Brain microvascular endothelial cell (primary cell): ENCODE measurements around the gene DCC.

ENCODE experiments used
- DNase-seq: peaks from one replicate; pipeline ENCODE4 v3.0.0-alpha.2; 2020
- H3K27ac ChIP-seq: fragments of 250-450 bp; sonication (Bioruptor Pico); 2 replicates; pipeline ENCODE4 v1.5.1; 2020; ENCODE audit warnings: mild to moderate bottlenecking, moderate library complexity
- H3K27me3 ChIP-seq: fragments of 250-450 bp; sonication (Bioruptor Pico); replicated peaks from 2 replicates; pipeline ENCODE4 v1.5.1; 2020; ENCODE audit warnings: mild to moderate bottlenecking
- H3K36me3 ChIP-seq: fragments of 250-450 bp; sonication (Bioruptor Pico); replicated peaks from 2 replicates; pipeline ENCODE4 v1.5.1; 2020; ENCODE audit warnings: mild to moderate bottlenecking
- H3K4me3 ChIP-seq: 2 replicates; pipeline ENCODE4 v1.5.1; 2011; ENCODE audit warnings: low read depth, mild to moderate bottlenecking, control low read depth, low read length, moderate library complexity
- CTCF ChIP-seq: IDR thresholded peaks from 2 replicates; pipeline ENCODE4 v1.5.1; 2011; ENCODE audit warnings: low read depth, mild to moderate bottlenecking, moderate library complexity, low read length, control low read depth, inconsistent platforms; ENCODE audit errors: missing control alignments
- in situ Hi-C: cut with HindIII; loops from 2 replicates; pipeline ENCODE4 v1.10.0; 2017; ENCODE audit warnings: low sequenced_read_pairs, low pct_ligation_motif_present

The DCC gene

GRCh38 chr18:53527365-53527764, 1187.4 kb downstream of the DCC start:
- H3K4me3 ChIP-seq: no peak overlapping the region
- TF ChIP-seq CTCF: no peak
- no peaks in the 10 kb centered on the region for H3K36me3 ChIP-seq
- in situ Hi-C loops: no loop called here
- no peaks in the 10 kb centered on the region for H3K27me3 ChIP-seq
- no peak for DNase-seq
- H3K27ac ChIP-seq: no peak overlapping the region

GRCh38 chr18:53531187-53531586, 1191.2 kb downstream of the DCC start:
- DNase-seq: no peak
- H3K27ac ChIP-seq: no peak overlapping the region
- in situ Hi-C loops: no loop called here
- H3K36me3 ChIP-seq: no peaks in the 10 kb centered on the region
- no peaks in the 10 kb centered on the region for H3K27me3 ChIP-seq
- H3K4me3 ChIP-seq: no peak overlapping the region
- no peak for TF ChIP-seq CTCF

GRCh38 chr18:53531896-53532295, 1191.9 kb downstream of the DCC start:
- H3K27me3 ChIP-seq: no peaks in the 10 kb centered on the region
- no peak for TF ChIP-seq CTCF
- no peak overlapping the region for H3K27ac ChIP-seq
- H3K36me3 ChIP-seq: no peaks in the 10 kb centered on the region
- in situ Hi-C loops: no loop called here
- no peak for DNase-seq
- H3K4me3 ChIP-seq: no peak overlapping the region

- Histone ChIP-seq H3K36me3 (no peaks in the 10 kb centered on the region), H3K27me3 (no peaks in the 10 kb centered on the region), H3K27ac (no peak overlapping the region), H3K4me3 (no peak overlapping the region)
- in situ Hi-C loops: no loop called here
- no peak for TF ChIP-seq CTCF
- no peak for DNase-seq
These were observed 1194.2 kb downstream of the DCC start for GRCh38 chr18:53534203-53534602.

GRCh38 chr18:53534695-53535094, 1194.7 kb downstream of the DCC start:
- Histone ChIP-seq H3K4me3 (no peak overlapping the region), H3K36me3 (no peaks in the 10 kb centered on the region), H3K27ac (no peak overlapping the region), H3K27me3 (no peaks in the 10 kb centered on the region)
- in situ Hi-C loops: no loop called here
- TF ChIP-seq CTCF: no peak
- no peak for DNase-seq

- H3K27me3 ChIP-seq: no peaks in the 10 kb centered on the region
- in situ Hi-C loops: no loop called here
- H3K36me3 ChIP-seq: no peaks in the 10 kb centered on the region
- no peak for DNase-seq
- H3K4me3 ChIP-seq: no peak overlapping the region
- no peak overlapping the region for H3K27ac ChIP-seq
- TF ChIP-seq CTCF: no peak
These were observed 1196.9 kb downstream of the DCC start for GRCh38 chr18:53536908-53537307.
